ENCODE measurements around the gene ACLY.

Gene ACLY

GRCh38 chr17:41918314-41919164, at the start of gene ACLY:
Gene ACLY (minus strand): TSS chr17:41918951. CDS start chr17:41913873, 5,078 bp downstream.
- DNase-seq (ENCODE audit: low read depth) = peak; percentile 91

- DNase-seq (ENCODE audit: low read depth) = no peak
Measured at GRCh38 chr17:41967921-41968578, 49.3 kb upstream of the ACLY start.

GRCh38 chr17:41967141-41967920, 48.6 kb upstream of the ACLY start:
- DNase-seq (ENCODE audit: low read depth) = no peak

- peak; percentile 83 for DNase-seq (ENCODE audit: low read depth)
Measured at GRCh38 chr17:41966463-41967140, 47.9 kb upstream of the ACLY start, which contains the start of gene CNP. Gene CNP (plus strand): TSS chr17:41966795. CDS start chr17:41966885, 90 bp downstream.

GRCh38 chr17:41965694-41966462, 47.1 kb upstream of the ACLY start:
- peak; percentile 58 for DNase-seq (ENCODE audit: low read depth)

- peak; percentile 27 for DNase-seq (ENCODE audit: low read depth)
Measured at GRCh38 chr17:41962768-41963434, 44.1 kb upstream of the ACLY start.

- DNase-seq (ENCODE audit: low read depth) = no peak
Measured at GRCh38 chr17:41962111-41962510, 43.4 kb upstream of the ACLY start.

- DNase-seq (ENCODE audit: low read depth) = no peak
Measured at GRCh38 chr17:41959336-41960095, 40.8 kb upstream of the ACLY start.

- no peak for DNase-seq (ENCODE audit: low read depth)
Measured at GRCh38 chr17:41959030-41959335, 40.2 kb upstream of the ACLY start.

GRCh38 chr17:41957869-41958439, 39.2 kb upstream of the ACLY start:
- no peak for DNase-seq (ENCODE audit: low read depth)

- no peak for DNase-seq (ENCODE audit: low read depth)
Measured at GRCh38 chr17:41957031-41957868, 38.5 kb upstream of the ACLY start.

- DNase-seq (ENCODE audit: low read depth) = no peak
Measured at GRCh38 chr17:41956522-41956921, 37.8 kb upstream of the ACLY start.

GRCh38 chr17:41948762-41949460, 30.2 kb upstream of the ACLY start:
- DNase-seq (ENCODE audit: low read depth) = no peak

GRCh38 chr17:41944943-41945342, 26.2 kb upstream of the ACLY start:
- DNase-seq (ENCODE audit: low read depth) = no peak

- no peak for DNase-seq (ENCODE audit: low read depth)
Measured at GRCh38 chr17:41943492-41943891, 24.7 kb upstream of the ACLY start.

GRCh38 chr17:41942626-41943373, 24.0 kb upstream of the ACLY start:
- DNase-seq (ENCODE audit: low read depth) = no peak

GRCh38 chr17:41941168-41941567, 22.4 kb upstream of the ACLY start:
- DNase-seq (ENCODE audit: low read depth) = no peak
